ENCODE data around the gene TMEM140.
A peak's percentile ranks its signal among the peaks of the same experiment; 100 is the strongest.
"Not testable (repeated sequence)": the region's sequence is repeated elsewhere in the genome, so short reads cannot be mapped to it uniquely, and the experiment has no call there.

The TMEM140 gene

DNA sequence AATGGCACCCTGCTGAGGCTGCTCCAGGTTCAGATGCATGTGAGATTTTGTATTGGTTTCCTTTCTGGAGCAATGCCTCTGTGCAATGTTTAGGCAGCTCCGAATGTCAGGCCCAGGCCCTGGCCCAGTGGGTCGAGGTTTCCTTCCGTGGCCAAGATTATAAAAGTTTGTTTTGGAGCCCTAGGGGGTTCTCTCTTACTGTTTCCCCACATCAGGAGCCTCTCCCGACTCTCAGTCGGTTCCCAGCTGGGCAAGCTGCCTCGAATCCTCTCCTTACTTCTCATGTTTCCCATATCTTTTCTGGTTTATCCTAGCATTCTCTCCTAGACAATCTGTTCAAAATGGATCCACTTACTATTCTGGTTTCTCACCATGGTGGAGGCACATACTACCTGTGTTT is 11.0 kb downstream of the TMEM140 start:
- DNase-seq (ENCODE audit: low spot score): no peak

DNA sequence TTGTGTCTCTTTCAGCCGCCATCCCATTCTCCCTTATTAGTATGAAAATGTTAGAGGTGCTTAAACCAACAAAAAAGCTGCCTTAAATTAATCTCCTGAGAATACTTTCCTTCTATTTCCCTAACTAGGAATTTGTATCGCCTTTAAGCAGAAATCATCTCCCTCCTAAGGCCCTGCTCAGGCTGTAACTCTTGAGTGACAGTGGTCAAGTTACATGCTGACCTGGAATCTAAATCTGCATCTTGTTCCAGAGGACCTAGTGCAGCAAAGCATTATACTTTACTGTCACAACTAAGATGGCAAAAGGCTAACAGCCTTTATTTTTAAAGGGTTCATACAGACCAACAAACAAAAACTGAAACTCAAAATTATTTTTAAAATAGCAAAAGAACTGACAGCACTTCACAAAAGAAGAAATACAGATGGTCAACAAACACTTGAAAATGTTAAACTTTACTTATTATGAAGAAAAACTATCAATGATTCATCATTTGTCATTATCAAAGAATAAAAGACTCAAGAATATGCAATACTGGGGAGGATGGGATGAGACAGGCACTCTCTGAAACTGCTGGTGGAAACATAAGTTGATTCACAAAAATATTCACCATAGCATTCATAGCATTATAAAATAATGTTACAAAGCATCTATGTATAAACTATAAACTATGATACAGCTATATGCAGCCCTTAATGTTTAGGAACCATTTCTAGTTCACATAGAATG is 11.7 kb downstream of the TMEM140 start:
- DNase-seq (ENCODE audit: low spot score): no peak

DNA sequence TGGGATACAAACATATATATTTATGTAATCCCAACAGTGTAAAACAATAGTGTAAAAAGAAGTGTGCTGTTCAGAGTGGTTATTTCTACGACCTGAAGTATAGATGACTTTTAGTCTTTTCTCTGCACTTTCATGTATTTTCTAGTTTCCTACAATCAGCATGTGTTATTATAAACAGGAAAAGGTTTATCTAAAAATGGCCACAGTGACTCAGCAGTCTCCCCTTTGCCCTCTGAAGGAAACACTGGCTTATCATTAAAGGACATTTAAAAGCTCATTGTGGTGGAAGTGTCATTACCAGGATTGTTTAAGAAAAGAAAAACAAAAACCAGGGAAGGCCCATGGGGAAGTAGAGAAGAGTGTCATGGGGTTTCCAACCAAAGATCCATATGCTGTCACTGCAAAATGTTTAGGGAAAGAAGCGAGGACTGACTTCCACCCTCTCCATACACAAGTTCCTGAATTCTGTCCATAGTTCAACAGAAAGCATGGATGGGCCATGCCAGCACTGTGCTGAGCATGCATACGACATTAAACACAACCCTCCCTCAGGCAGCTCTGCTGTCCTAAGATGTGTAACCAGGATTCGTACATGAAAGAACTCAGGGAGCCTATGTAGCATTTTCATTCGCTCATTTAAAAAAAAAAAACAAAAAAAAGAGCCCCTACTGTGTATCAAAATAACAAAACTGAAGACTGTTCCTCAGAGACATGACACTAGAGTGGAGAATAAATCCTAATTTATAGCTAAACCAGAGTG is 12.4 kb downstream of the TMEM140 start:
- no peak for DNase-seq (ENCODE audit: low spot score)

DNA sequence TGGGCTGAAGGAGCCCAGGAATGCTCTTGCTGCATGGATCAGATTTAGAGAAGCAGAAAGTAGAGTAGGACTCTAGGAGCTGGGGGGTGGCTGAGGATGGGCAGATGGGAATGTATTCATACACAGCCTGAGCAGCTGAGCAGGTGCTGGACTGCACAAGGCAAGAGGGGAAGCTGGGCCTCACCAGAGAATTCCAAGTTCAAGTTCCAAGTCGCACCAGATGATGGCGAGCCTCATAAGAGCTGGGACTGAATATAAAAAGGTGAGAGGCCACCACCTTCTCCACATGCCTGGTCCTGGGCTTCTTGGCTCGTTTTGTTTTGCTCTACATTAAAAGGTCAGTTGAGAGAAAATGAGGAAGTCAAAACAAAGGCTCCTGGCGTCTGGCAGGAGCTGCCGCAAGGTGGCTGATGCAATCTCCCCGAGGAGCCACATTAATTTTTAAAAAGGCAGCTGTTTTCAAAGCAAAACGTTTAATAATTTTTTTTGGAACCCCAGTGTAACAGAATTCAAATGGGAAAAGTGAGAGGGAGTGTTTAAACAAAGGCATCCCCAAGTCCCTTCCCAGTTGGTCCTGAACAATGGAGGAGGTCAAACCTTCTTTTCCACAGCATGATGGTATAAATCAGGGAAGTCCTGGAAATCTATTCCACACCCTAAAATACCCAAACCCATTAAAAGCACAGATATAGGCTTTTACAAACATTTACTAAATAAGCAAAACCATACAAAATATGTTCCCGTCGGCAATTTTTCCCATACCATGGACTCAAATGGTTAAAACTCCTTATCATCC is 13.2 kb downstream of the TMEM140 start:
- no peak for DNase-seq (ENCODE audit: low spot score)

DNA sequence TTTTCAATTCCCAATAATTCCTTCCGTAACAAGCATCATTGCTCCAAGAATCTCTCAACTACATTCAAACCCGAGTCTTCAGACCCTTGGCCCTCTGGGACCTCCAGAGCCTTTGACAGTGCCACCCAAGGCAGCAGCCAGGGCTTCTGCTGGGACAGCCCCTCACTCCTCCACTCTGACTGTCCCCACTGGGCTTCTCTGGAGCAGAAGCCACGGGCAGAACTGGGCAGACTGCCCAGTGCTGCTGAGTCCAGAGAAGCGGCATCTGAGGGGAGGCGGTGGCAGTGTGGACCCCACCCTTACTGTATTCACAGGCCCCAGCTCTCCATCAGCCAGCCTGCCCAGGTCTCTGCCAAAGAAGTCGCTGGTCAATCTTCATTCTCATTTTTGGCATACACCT is 13.8 kb downstream of the TMEM140 start:
- no peak for DNase-seq (ENCODE audit: low spot score)

DNA sequence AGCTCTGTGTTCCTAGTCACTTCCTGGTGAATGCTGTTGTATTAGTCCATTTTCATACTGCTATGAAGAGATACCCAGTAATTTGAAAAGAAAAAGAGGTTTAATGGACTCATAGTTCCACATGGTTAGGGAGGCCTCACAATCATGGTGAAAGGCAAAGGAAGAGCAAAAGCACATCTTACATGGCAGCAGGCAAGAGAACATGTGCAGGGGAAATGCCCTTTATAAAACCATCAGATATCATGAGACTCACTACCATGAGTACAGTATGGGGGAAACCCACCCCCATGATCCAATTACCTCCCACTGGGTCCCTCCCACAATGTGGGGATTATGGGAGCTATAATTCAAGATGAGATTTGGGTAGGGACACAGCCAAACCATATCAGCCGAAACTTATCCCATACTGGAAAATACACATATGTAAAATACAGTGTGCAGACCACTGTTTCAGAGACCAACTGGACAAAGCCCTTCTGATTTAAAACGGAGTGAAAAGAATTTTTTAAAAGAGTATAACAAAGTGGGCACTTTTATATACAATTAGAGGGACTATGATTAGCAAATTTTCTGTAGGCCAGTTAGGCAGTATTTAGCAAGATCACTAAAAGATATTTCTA is 14.6 kb downstream of the TMEM140 start:
- DNase-seq (ENCODE audit: low spot score): no peak

DNA sequence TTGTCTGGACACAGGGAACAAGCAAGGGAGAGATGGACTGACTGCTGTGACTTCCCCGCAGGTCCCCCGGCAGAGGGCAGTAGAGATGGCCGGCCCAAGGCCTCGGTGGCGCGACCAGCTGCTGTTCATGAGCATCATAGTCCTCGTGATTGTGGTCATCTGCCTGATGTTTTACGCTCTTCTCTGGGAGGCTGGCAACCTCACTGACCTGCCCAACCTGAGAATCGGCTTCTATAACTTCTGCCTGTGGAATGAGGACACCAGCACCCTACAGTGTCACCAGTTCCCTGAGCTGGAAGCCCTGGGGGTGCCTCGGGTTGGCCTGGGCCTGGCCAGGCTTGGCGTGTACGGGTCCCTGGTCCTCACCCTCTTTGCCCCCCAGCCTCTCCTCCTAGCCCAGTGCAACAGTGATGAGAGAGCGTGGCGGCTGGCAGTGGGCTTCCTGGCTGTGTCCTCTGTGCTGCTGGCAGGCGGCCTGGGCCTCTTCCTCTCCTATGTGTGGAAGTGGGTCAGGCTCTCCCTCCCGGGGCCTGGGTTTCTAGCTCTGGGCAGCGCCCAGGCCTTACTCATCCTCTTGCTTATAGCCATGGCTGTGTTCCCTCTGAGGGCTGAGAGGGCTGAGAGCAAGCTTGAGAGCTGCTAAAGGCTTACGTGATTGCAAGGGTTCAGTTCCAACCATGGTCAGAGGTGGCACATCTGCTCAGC is 16.6 kb downstream of the TMEM140 start:
- DNase-seq (ENCODE audit: low spot score): peak; percentile 5

DNA sequence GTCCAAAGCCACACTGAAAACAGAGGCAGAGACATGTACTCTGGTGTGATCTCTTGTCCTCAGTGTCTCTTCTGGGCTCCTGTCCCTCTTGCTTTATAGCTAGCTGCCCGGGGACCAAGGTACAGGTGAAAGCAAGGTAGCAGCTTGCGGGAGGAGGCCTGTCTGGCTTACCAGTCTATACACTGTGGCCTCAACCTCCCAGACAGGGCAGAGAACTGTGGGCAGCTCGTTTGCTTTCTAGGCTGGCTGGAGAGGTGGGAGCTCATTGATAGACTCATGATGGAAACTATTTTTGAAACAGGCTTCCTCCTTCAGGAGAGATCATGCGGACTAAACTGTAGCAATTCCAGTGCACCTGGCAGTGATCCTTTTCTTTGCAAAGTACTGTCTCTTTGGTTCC is 18.0 kb downstream of the TMEM140 start:
- no peak for DNase-seq (ENCODE audit: low spot score)

DNA sequence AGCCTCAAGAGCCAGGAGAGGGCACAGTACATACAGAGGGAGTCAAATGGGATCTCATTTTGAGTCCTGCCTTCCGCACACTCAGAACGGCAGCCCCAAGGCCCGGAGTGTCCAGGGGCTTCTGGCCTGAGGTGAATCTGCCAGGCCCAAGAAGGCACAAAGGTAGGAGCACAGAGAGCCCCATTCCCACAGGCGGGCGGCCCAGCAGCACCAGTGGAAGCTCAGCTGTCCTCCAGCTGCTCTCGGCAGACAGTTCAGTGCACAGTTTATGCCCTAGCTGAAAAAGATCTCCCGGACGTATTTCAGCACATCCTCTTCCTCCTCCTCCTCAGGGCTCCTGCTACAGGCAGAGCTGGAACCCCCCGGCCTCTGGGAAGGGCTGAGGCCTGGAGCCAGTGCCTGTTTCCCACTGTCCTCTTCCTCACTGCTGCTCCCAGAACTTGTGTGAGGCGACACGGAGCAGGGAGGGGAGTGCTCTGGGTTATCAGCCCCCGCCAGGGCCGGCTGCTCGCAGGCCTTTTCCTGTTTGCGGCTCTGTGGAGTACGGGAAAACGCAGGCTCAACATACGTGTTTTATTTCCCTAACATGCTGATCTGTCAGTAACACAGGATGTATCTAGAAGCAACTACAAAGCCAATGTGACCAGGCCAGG is 18.6 kb downstream of the TMEM140 start:
- DNase-seq (ENCODE audit: low spot score): peak; percentile 0

DNA sequence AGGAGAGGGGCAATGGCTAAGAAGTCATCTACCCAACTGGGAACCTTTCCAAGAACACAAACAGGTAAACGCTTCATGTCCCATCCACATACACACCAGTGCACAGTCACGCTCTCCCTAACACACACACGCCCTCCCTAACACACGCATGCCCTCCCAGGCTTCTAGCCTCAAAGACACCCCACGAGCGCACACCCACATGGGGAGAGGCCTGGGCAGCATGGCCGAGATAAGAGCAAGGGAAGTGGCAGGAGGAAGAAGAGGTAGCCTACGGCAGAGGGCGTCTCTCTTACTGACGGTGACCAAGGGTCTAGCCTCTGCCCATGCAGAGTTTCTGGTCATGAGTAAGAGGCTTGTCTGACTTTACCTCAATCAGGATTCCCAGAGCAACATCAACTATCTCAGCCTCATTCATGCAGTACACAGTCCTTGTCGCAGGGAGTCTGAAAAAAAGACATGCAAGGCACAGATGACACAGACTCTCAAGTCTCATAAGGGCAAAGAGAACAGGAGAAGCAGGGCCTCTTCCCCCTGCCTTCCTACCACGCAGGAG is 19.6 kb downstream of the TMEM140 start:
- peak; percentile 1 for DNase-seq (ENCODE audit: low spot score)

DNA sequence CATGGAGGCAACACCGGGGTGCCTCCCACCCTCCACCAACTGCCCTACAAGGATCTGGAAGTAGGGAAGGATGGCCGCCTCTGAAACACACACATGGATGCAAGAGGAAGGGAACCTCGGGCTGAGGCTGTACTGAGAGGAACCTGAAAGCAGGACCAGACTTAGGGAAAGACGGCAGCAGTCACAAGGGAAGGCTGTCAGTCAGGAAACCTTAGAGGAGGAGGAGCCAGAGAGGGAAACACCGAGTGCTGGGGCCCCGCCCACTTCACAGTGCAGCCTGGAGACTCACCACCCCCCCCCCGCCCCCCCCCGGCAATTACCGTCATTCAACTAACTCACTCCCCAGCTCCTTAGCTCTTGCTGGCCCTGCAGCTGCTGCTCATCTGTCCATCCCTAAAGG is 20.1 kb downstream of the TMEM140 start:
- DNase-seq (ENCODE audit: low spot score): peak; percentile 10

DNA sequence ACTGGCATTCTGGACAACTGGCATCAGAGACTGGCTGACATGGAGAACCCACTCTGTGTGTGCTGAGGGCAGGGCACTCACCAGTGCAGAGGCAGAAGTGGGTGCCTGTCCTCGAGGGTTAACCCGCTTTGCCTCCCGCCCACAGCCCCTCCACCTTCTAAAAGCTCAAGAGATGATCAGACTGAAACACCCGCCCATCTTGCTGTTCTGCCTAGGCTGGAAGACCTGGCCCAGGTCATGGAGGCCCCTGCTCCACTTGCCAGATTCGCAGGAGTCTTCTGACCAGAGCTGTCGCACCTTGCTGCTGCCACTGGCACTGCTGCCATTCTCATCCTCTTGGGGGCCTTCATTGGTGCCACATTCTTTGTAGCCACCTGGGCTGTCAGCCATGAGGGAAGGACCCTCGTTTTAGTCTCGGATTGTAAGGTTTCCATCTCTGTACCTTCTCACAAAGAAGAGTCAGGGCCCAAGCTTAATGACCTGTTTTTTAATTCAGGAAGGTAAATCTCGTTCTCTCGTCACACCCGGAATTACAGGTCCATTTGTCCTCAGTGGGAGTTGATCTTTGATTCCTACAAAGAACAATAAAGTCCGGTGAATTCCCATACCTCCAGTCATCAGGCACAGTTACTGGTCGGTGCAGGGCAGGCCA is 20.7 kb downstream of the TMEM140 start:
- peak; percentile 0 for DNase-seq (ENCODE audit: low spot score)

DNA sequence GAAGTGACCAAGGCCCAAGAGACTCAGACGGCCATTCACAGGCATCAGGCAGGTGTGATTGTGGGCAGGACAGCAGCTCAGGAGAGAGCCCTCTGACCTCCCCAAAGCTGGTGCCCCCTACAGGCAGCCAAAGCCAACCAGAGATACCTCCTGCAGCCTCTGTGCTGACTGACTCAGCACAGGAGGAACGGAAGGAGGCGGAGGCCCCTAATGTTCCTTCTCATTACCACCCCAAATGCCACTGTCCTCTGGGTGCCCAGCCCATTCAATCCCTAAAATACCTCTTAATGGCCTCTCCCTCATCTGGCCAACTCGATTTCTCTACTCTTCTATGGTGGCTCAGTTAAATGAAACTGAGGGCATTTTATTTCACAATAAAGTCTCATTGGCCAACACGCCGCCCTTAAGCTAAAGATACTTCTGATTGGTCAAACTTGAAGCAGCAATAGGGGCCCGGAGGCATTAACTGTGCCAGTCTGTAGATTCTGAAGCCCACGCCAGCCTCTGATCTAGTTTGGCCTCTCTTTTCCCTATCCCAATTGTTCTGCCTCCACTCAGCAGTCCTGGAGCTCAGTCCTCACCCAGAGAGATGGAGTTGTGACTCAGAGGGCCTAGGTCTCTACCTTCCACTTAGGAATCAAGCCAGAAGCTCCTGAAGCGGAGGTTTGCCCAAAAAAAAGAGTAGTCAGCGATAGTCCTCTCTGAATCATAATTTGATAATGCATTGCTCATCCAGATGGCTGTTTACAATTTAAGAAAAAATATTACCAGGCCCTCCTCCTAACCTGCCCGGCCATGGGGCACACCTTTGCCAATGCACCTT is 21.5 kb downstream of the TMEM140 start:
- DNase-seq (ENCODE audit: low spot score): peak; percentile 48

DNA sequence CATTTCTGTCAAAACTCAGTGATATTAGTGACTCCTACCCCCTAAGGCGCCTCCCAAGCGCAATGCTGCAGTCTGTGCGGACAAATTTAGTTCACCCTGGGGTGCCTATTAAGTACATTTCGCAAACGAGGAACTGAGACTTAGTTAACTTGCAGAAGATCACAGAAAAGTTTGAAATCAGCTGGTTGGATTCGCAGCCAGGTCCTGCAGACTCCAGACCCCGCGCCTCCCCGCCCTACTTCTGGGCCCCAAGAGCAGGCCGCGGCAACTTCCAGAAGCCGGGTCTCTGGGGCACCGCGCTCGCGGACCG is 22.0 kb downstream of the TMEM140 start:
- no peak for DNase-seq (ENCODE audit: low spot score)

DNA sequence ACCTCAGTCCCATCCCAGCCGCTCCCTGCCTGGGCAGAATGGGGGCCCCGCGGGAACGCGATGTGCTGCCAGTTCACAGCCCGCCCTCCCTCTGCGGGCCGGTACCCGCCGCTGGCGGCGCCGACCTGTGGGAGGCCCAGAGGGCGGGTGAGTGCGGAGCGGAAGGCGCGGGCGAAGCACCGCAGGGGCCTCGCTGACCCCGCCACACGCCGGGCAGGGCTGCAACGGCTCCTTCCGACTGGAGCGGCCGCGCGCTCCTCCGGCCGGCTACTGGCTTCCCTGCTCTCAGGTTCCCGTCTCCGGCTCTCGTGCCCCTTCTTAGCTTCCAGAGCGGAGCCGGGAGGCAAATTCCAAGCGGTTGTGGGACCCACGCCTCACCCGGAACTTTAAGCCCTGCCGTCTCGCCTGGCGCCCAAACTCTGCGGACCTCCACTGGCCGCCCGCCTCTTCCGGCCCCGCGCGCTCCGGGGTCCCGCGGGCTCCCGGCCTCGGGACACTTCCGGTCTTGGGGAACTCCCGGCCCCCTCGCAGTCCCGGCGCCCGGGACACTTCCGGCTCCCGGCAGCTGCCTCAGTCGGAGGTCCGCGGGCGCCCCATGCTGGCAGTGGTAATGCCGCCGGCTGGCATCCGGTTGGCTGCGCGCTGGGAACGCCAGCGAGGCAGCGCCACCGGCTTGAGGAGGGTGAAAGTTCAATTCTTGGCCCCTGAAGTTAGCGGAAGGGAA is 22.6 kb downstream of the TMEM140 start, which contains the start of gene CYREN:
Gene CYREN (minus strand): TSS at position 434 of the 724 bp plus-strand sequence. CDS start 1,785 bp downstream, outside the sequence.
- DNase-seq (ENCODE audit: low spot score): peak; percentile 97

DNA sequence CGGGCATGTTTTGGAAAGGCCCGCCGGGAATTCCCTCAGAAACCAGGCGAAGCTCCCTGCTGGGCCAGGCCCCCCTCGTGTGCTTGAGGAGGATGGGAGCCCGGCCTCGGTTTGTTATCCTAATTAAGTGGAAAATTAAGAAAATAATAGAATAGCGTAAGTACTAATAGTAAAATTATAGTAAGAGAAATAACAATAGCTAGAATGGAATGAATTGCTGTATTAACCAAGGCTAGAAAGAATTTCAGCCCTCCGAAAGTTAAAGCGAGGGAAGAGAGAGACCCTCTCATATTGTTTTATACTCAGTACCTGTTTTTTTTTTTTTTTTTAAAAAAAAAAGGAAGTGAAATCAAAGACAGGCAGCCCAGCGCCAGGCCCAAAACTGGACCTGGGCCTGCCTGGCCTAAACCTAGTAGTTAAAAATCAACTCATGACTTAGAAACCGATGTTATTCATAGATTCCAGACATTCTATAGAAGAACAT is 23.2 kb downstream of the TMEM140 start:
- not testable (repeated sequence) for DNase-seq (ENCODE audit: low spot score)

DNA sequence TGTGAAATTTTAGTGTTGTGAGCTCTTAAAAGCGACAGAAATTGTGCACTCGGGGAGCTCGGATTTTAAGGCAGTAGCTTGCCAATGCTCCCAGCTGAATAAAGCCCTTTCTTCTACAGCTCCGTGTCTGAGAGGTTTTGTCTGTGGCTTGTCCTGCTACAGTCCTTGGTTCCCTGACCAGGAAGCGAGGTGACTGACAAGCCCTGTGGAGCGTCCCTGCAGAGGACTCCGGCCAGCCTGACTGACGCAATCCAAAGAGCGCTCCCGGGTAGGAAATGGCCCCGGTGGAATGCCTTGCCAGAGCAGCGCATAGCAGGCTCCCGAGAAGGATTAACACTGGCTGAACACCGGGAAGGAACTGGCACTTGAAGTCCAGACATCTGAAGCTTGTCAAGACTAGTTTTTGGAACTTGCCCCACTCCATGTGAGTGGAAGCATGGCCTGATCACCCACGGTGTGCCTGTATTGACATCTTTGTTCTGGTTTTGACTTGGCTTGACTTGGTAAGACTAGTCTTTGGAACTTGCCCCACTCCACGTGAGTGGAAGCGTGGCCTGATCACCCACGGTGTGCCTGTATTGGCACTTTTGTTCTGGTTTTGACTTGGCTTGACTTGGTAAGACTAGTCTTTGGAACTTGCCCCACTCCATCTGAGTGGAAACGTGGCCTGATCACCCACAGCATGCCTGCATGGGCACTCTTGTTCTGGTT is 23.9 kb downstream of the TMEM140 start:
- DNase-seq (ENCODE audit: low spot score): peak; percentile 40

DNA sequence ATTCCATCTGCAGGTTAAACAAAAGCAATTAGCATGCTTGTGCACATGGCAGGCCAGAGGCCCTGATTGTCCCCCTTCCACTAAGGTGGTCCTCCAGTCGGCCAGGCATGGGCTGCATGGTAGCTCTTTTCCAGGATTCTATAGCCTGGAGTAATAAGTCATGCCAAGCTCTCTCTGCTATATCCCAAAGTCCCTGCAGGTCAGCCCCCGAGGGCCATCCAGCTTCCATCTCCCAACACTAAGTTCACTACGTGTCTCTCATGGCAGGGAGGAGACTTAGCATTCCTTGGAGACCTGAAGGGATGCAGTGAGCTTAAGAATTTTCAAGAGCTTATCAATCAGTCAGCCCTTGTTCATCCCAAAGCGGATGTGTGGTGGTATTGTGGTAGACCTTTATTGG is 26.0 kb downstream of the TMEM140 start:
- DNase-seq (ENCODE audit: low spot score): not testable (repeated sequence)
